Middle frontal gyrus (tissue), 1 donor: ENCODE data around the gene RAB35.

Experiments used
- DNase-seq: peaks from one replicate; pipeline ENCODE4 v3.0.0-alpha.2; 2015; ENCODE audit warnings: low spot score; ENCODE audit errors: extremely low spot score

The RAB35 gene

DNA sequence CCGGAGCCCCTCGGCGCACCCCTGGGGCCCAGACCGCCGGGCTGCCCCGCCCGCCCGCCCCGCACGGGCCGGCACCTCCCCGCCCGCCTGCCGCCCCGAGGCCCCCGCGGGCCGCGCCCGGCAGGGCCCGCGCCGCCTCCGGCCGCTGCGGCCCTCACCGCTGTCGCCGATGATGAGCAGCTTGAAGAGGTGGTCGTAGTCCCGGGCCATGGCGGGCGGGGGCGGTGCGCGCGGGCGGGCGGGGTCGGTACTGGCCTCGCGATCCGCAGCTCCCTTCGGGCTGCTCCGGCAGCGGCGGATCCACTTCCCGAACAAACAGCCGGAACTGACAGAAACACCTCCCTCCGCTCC lies at the start of gene RAB35:
TSS of gene RAB35 (minus strand) at position 313 of the 351 bp plus-strand sequence. CDS start at position 210, 103 bp downstream.
- DNase-seq = no peak

DNA sequence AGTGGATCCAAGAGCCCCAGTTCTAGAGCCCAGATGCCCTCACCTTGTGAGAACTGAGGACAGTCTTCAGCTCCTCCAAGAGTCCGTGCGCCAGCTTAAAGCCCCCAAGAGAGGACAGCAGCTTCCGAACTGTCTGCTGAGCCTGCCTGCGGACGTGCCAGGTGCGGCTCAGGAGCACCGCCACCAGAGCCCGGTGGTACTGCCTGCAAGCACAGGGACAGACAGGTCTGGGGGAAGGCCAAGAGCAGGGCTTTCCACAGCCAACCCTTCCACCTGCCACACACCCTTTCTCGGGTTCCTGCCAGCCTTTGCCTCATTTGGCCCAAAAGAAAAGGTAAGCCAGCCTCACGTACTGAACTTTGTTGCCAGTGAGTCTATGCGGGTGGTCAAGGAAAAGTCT lies 47.7 kb upstream of the RAB35 start:
- no peak for DNase-seq

DNA sequence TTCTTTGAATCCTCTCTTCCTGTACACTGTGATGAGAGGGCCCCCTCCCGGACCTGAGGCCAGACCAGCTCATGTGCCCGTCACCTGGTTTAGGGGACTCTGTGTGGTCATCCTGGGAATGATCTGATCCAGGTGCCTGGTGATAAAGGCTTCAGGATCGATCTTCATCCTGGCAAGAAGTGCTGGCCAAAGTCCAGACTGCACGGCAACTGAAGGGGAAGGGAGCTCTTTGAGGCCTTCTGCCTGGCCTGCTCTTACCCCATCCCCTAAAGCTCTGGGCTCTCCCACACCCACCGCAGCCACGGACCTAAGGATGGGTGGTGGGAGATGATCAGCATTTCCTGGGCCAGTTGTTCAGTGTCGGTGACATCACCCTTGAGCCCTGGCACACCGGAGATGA lies 46.2 kb upstream of the RAB35 start:
- no peak for DNase-seq

GRCh38 chr12:120161852-120162251 lies 45.3 kb upstream of the RAB35 start:
- DNase-seq = no peak

DNA sequence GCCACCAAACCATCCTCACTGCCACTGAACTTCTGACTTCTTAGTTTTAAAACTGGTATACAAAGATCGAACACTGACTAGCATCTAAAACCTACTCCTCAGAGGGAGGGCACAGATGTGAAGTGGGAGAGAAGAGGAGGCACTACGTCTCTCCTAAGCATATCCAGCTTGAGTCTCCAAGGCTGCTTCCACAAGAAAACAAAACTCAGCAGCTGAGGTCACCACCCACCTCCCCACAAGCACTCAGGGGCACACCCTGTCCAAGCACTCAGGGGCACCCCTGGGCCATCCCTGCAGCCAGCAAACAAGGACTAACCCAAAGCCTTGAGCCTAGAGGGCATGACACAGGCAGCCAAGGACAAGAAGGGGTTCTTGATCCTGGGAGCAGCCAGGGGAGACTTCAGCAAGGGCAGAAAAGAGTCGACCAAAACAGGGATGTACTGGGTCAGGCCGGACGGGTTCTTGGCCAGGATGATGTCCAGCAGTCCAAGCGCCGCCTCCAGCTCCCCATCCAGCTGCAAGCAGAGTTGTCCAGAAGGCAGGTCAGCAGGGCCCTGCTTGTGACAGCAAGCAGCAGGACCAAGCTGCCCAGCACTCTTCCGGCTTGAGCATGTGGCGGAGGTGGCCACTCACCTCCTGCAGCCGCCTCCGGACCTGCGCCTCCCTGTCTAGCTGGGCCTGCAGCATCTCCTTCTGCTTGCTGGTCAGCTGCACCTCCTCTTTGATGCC lies 43.1 kb upstream of the RAB35 start:
- no peak for DNase-seq

DNA sequence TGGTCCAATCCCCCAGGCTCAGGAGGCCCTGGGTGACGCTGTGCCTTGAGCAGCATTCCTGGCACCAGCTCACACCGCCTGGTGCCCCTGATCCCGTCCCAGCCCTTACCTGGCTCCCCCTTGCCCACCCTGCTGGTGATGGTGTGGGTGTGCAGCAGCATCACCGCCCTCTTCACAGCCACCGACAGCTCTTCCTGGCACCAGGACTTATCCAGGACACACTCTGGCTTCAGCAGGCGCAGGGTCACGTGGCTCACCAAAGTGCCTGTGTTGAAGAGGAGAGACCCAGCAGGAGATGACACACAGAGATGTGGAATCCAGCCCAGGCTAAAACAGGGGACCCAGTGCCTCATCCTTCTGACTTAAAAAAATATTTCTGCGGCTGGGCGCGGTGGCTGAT lies 41.8 kb upstream of the RAB35 start:
- DNase-seq = no peak

- no peak for DNase-seq
Observed at GRCh38 chr12:120157678-120158077, 41.1 kb upstream of the RAB35 start.

DNA sequence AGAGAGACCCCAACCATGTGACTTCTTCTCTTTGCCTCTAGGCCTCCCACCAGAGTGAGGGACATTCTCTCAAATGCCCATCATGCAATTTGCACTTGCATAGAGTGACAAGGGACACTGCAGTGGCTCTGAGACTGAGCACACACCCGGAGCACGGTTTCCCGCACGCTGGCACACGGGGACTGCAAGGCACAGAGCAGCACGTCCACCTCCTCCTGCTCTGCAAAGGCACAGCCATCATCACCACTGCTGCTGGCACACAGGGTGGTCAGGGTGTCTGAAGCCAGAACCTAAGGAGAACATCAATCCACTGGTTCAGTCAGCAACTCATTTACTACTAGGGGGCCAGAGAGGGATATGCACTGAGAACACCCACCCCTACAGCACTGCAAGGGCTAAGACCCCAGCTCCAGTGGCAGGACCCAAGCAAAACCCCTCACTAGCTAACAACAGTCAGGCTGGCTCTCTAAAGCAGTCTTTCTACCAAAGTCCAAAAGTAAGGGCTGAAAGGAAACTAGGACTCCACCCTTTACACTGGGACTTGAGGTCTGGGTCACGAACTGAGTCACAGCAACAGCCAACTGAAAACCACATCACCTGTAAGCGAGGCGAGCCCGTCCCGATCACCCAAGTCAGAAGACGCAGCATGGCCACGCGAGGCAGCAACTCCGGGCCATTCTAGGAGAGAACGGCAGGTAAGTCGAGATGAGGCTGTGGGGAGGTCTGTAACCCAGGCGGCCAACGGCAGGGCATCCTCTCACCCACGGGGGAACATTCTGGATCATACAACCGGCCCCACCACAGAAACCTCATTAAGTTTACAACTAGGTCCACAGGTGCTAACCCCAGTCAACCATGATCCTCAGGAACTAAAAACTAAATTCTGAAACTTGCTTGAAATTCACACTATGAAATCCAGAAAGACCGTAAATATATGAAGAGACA lies 40.0 kb upstream of the RAB35 start:
- no peak for DNase-seq

DNA sequence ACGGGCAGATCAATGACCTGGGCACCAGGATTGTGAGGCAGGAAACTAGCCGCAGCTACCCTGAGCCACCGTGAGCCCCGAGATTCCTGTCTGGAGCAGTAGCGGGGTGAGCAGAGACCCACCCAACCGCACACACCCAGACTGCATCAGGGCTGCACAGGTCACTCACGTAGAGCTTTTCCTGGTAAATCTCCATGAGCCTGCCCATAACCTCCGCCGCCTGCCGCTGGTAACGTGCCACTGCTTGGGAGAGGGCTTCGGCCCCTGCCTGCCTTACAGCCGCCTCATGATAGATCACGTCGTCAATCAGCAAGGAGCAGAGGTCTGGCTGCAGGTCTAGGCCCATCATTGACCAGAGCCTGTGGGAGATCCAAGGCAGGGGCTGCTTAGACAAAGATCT lies 38.5 kb upstream of the RAB35 start:
- no peak for DNase-seq

- DNase-seq = no peak
Observed at GRCh38 chr12:120150919-120151525, 34.5 kb upstream of the RAB35 start.

- DNase-seq = no peak
Observed at GRCh38 chr12:120148011-120148410, 31.5 kb upstream of the RAB35 start.

DNA sequence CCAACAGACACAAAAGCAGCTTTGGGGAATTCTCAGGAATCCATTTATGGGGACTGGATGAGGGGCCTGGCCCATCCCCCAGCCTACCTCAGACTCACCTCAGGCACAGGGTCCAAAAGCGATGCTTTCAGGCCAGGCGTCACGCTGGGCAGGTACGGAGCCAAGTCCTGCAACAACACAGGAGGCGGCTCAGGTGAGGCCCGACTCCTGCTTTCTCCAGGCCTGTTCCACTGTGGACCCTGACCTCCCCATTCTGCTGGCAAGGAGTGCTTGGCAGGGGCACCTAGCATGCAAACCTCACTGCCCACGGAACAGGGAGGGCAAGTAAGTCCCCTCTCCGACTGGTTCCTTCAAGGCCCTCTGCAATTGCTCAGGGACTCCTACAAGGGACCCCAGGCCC lies 28.6 kb upstream of the RAB35 start:
- DNase-seq = no peak

- DNase-seq = no peak
Observed at GRCh38 chr12:120144215-120144614, 27.7 kb upstream of the RAB35 start.

DNA sequence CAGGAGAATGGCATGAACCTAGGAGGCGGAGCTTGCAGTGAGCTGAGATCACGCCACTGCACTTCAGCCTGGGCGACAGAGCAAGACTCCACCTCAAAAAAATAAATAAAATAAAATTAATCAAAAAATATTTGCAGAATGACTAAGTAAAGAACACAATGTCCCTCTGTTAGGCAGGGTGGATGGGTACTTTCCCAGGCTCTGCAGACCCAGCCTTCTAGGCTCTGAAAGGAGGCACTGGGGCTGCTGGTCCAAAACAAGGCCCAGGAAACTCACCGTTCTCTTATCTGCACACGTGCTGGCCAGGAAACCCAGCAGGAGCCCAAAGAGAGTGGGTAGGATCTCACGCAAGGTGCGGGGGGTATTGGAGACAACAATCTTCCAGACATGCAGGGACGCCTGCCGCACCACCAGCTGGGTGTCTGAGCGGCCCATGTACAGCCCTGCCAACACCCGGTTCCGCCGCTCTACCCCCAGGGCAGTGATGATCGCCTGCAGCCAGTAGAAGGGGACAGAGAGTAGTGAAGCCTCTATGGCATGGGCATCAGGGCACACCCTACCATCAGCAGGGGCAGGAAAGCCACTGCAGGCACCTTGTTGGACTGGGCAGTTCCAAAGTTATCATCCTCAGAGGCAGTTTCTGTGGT lies 25.8 kb upstream of the RAB35 start:
- DNase-seq = no peak

DNA sequence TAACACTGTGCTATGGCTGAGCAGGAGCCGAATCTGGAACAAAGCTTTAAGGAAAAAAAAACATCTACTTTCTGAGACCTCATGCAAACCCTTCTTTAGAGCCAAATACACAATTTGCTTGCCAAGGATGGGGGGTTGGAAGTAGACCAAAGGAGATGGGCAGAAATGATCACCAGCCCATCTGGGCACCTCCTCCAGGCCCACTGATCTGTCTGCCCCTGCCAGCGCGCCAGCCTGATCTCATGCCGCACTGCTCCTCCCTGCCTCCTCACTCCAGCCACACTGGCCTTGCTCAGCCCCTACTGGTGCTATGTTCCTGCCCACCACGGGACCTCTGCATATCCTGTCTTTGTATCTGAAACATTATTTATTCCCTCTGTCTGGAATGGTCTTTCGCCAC lies 24.8 kb upstream of the RAB35 start:
- DNase-seq = no peak

DNA sequence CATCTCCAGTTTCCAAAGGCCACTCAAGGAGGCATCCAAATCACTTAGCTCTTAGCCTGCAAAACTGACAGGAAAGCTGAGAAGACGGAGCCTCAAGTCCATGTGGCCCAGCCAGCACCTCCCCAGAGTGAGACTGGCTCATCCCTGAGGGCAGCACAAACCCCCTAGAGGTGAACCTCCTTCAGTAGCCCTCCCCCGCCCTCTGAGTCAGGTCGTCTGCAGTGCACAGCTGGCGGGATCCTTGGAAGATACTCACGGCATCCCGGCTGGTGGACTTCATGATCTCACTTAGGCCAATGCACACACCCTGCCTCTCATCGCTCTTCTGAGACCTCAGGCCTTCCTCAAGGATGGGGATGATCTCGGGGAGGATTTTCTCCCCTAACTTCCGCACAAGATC lies 24.1 kb upstream of the RAB35 start:
- no peak for DNase-seq

DNA sequence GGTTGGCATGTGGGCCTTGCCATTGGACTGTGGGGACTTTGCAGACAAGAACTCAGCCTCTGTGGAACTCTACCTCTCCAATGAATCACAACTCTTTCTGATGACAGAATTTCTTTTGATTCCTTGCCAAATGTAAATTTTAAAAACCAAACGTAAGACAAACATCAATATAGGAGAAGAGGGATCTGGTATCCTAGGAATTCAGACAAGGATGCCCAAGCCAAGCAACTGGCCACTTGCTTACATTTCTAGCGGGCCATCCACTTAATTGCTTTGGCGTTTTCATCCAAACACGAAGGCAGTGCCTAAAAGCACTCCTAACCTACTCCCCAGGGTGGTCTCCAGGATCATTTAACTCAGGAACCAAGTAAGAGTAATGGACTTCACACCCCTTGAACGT lies 23.4 kb upstream of the RAB35 start:
- DNase-seq = no peak

GRCh38 chr12:120138366-120138765 lies 21.8 kb upstream of the RAB35 start:
- peak; percentile 60 for DNase-seq

DNA sequence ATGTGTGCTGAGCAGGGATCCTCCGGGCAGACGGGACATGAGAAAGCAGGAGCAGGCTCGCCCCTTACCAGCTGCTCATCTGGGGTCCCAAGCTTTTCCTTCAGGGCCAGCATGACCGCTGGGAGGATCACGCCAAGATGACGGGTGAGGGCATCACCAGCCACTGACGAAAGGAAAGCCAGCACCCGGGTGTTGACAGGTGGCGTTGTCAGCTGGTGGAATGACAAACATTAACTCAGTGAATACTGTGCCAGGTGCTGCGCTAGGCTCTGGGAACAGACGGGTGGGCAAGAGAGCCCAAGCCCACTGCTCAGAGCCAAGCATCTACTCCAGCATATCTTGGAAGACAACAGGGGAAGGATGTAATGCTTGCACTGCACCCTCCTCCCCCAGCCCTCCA lies 21.3 kb upstream of the RAB35 start:
- DNase-seq = no peak

DNA sequence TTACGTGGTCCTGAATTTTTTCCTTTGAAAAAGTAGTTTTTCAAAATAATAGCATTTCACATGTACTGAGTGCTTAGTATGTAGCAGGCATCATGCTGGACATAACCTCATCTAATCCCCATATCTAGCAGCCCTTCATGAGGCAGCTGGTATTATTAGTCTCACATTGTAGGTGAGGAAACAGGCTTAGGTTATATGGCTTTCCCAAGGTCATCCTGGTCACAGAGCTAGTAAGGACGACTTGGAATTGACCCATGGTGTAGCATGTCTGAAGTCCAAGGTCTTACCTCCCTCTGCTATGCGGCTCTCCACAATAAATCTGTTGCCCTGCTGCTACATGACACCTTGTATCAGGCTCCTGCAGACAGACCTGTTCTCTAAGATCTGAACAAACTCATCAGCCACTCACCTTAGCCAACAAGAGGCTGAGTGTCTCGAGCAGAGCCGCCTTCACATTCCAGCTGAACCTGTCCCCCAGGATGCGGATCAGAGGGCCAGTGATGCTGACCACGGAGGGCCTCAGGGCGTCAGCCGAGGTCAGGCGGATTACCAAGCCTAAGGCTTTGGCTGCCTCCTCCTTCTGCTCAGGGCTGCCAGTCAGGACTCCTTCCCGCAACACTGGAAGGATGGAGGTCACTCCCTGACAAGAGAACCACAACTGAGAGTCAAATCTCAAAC lies 19.7 kb upstream of the RAB35 start:
- no peak for DNase-seq

- no peak for DNase-seq
Observed at GRCh38 chr12:120134307-120134980, 17.9 kb upstream of the RAB35 start.
